OCI-LY3 (cell line): ENCODE data around the gene TEX47.

ENCODE experiments used
- H2AFZ ChIP-seq: fragments of 200-600, 300-600 bp; shearing (Covaris generic); 2 replicates; pipeline ENCODE4 v1.6.0; 2014; ENCODE audit warnings: antibody characterized with exemption, low read depth, low read length
- H3K27ac ChIP-seq: fragments of 200-600, 300-600 bp; sonication (generic); 2 replicates; pipeline ENCODE4 v1.5.1; 2014; ENCODE audit warnings: mild to moderate bottlenecking, low read length, moderate library complexity, mixed read lengths
- H3K27me3 ChIP-seq: fragments of 200-600, 300-600 bp; sonication (generic); 2 replicates; pipeline ENCODE4 v1.6.1; 2014; ENCODE audit warnings: low read depth, low read length, mixed read lengths
- H3K36me3 ChIP-seq: fragments of 200-600, 300-600 bp; sonication (generic); replicated peaks from 2 replicates; pipeline ENCODE3; 2014; ENCODE audit warnings: low read depth, low read length, mixed read lengths
- H3K4me1 ChIP-seq: fragments of 300-600, 200-600 bp; sonication (generic); 2 replicates; pipeline ENCODE4 v1.6.1; 2014; ENCODE audit warnings: low read length, mixed read lengths
- H3K4me2 ChIP-seq: fragments of 200-600, 300-600 bp; sonication (generic); 2 replicates; pipeline ENCODE4 v1.6.1; 2014; ENCODE audit warnings: low read length, mixed read lengths
- H3K4me3 ChIP-seq: fragments of 300-600, 200-600 bp; sonication (generic); 2 replicates; pipeline ENCODE4 v1.5.1; 2014; ENCODE audit warnings: antibody characterized with exemption, mild to moderate bottlenecking, low read length, moderate library complexity
- H3K79me2 ChIP-seq: fragments of 300-600, 200-600 bp; shearing (Covaris generic); 2 replicates; pipeline ENCODE4 v1.6.1; 2014; ENCODE audit warnings: mild to moderate bottlenecking, low read length, mixed read lengths
- H3K9ac ChIP-seq: fragments of 300-600, 200-600 bp; shearing (Covaris generic); 2 replicates; pipeline ENCODE4 v1.6.0; 2014; ENCODE audit warnings: mild to moderate bottlenecking, low read length, moderate library complexity
- H3K9me3 ChIP-seq: fragments of 200-600, 300-600 bp; shearing (Covaris generic); 2 replicates; pipeline ENCODE4 v1.6.1; 2014; ENCODE audit warnings: low read length, mixed read lengths; ENCODE audit not compliant: insufficient read depth
- H4K20me1 ChIP-seq: fragments of 200-600, 300-600 bp; sonication (generic); 2 replicates; pipeline ENCODE4 v1.6.1; 2016; ENCODE audit warnings: low read length, mixed read lengths; ENCODE audit not compliant: insufficient read depth
- EZH2phosphoT487 ChIP-seq: fragments of 200-600 bp; shearing (Covaris generic); IDR thresholded peaks from 2 replicates; pipeline ENCODE4 v1.6.1; 2018; ENCODE audit warnings: antibody characterized with exemption, mixed run types, low read depth
- TF ChIP-seq, protein P1 (sequence below): fragments of 200-600, 300-600 bp; sonication (generic); IDR thresholded peaks from 2 replicates; pipeline ENCODE4 v1.5.1; 2014; ENCODE audit warnings: antibody characterized with exemption, low read length, low read depth

The TEX47 gene

DNA sequence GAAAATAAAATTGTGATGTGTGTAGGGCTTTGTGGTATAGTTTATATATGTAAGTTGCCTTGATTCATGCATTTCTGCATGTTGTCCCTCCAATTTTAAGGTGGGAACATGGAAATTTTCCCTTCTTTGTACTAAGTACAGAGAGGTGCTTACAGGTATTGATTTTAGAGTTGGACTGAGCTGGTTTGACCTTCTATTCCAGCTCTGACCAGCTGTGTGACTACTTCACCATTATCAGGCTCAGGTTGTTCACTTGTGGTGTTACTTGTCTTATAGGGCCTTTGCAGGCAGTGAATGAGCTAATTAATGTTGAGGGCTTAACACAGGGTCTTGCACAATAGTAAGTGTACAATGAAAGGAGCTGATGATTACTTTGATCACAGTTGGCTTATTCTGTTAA is 19.7 kb downstream of the TEX47 start:
- Histone ChIP-seq H3K4me3 (no peak overlapping the region), H2AFZ (no peak overlapping the region), H3K9me3 (no peaks in the 10 kb centered on the region), H3K79me2 (no peaks in the 10 kb centered on the region), H3K4me2 (no peak overlapping the region), H3K27me3 (no peaks in the 10 kb centered on the region), H3K4me1 (no peaks in the 10 kb centered on the region), H3K27ac (no peak overlapping the region), H4K20me1 (no peaks in the 10 kb centered on the region), H3K9ac (no peak overlapping the region), H3K36me3 (no peaks in the 10 kb centered on the region)
- TF ChIP-seq, protein P1, sequence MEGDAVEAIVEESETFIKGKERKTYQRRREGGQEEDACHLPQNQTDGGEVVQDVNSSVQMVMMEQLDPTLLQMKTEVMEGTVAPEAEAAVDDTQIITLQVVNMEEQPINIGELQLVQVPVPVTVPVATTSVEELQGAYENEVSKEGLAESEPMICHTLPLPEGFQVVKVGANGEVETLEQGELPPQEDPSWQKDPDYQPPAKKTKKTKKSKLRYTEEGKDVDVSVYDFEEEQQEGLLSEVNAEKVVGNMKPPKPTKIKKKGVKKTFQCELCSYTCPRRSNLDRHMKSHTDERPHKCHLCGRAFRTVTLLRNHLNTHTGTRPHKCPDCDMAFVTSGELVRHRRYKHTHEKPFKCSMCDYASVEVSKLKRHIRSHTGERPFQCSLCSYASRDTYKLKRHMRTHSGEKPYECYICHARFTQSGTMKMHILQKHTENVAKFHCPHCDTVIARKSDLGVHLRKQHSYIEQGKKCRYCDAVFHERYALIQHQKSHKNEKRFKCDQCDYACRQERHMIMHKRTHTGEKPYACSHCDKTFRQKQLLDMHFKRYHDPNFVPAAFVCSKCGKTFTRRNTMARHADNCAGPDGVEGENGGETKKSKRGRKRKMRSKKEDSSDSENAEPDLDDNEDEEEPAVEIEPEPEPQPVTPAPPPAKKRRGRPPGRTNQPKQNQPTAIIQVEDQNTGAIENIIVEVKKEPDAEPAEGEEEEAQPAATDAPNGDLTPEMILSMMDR, result no peak
- no peak for TF ChIP-seq EZH2phosphoT487

DNA sequence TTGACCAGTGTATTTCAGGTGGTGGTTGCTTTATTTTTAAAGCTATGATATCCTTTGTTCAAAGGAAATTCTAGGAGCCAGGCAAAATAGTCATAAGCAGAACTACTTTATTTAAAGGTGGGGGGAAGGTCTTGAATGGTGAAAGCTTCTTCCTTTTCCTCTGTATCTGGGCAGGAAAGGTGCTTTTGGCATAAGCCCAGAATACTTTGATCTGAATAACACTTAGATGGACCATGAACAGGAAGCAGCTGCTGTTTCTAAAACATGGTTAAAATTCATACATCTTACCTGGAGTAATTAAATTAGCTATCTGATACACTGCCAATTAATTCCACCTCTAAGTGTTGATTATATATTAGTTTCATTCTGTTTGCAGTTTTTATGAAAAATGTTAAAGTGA is 22.8 kb downstream of the TEX47 start:
- H2AFZ ChIP-seq, result no peak overlapping the region
- no peaks in the 10 kb centered on the region for H3K9me3 ChIP-seq
- H3K4me1 ChIP-seq, result no peaks in the 10 kb centered on the region
- H3K4me2 ChIP-seq, result no peak overlapping the region
- TF ChIP-seq EZH2phosphoT487, result no peak
- no peaks in the 10 kb centered on the region for H3K27me3 ChIP-seq
- H3K36me3 ChIP-seq, result no peaks in the 10 kb centered on the region
- H3K27ac ChIP-seq, result no peak overlapping the region
- H4K20me1 ChIP-seq, result no peaks in the 10 kb centered on the region
- H3K79me2 ChIP-seq, result no peaks in the 10 kb centered on the region
- no peak overlapping the region for H3K9ac ChIP-seq
- H3K4me3 ChIP-seq, result no peak overlapping the region

DNA sequence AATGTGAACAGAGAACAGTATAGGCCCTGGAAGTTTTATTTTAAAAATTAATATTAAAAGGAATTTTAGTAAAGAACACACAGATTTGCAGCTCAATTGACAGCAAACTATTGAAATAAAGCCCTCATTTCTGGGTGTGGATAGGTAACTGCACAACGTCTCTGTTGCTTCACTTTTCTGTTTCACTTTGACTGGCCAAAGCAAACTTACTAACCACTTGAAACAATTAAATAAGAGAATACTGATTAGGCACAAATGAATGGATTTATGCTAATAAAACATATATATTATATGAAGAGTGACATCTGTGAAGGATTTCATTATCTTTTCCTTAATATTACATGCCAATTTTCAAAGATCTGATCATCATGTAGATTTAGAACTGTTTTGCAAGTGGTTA is 24.1 kb downstream of the TEX47 start:
- H3K27me3 ChIP-seq, result no peaks in the 10 kb centered on the region
- H3K4me2 ChIP-seq, result no peak overlapping the region
- no peaks in the 10 kb centered on the region for H3K9me3 ChIP-seq
- TF ChIP-seq, protein P1, result no peak
- no peak for TF ChIP-seq EZH2phosphoT487
- no peaks in the 10 kb centered on the region for H3K36me3 ChIP-seq
- H3K27ac ChIP-seq, result no peak overlapping the region
- H3K4me3 ChIP-seq, result no peak overlapping the region
- no peaks in the 10 kb centered on the region for H3K4me1 ChIP-seq
- H4K20me1 ChIP-seq, result no peaks in the 10 kb centered on the region
- H3K9ac ChIP-seq, result no peak overlapping the region
- H2AFZ ChIP-seq, result no peak overlapping the region
- no peaks in the 10 kb centered on the region for H3K79me2 ChIP-seq

GRCh38 chr7:88761779-88762178 is 33.8 kb downstream of the TEX47 start:
- Histone ChIP-seq H3K27me3 (no peaks in the 10 kb centered on the region), H3K27ac (no peak overlapping the region), H3K79me2 (no peaks in the 10 kb centered on the region), H3K9ac (no peak overlapping the region), H3K9me3 (no peaks in the 10 kb centered on the region), H3K4me3 (no peak overlapping the region), H2AFZ (no peak overlapping the region), H4K20me1 (no peaks in the 10 kb centered on the region), H3K36me3 (no peaks in the 10 kb centered on the region), H3K4me2 (no peak overlapping the region), H3K4me1 (no peaks in the 10 kb centered on the region)
- TF ChIP-seq, protein P1, result no peak
- TF ChIP-seq EZH2phosphoT487, result no peak

GRCh38 chr7:88760136-88760515 is 35.4 kb downstream of the TEX47 start:
- no peaks in the 10 kb centered on the region for H3K4me1 ChIP-seq
- no peaks in the 10 kb centered on the region for H3K27me3 ChIP-seq
- no peak overlapping the region for H3K4me2 ChIP-seq
- no peaks in the 10 kb centered on the region for H3K79me2 ChIP-seq
- H3K27ac ChIP-seq, result no peak overlapping the region
- no peaks in the 10 kb centered on the region for H3K36me3 ChIP-seq
- H3K9ac ChIP-seq, result no peak overlapping the region
- no peaks in the 10 kb centered on the region for H3K9me3 ChIP-seq
- TF ChIP-seq, protein P1, result no peak
- TF ChIP-seq EZH2phosphoT487, result no peak
- H2AFZ ChIP-seq, result no peak overlapping the region
- H3K4me3 ChIP-seq, result no peak overlapping the region
- H4K20me1 ChIP-seq, result no peaks in the 10 kb centered on the region
